Hippocampal formation (tissue), 2 donors: ENCODE results near the gene RFX7.

Experiments
- DNase-seq, 2 donors: peaks; one replicate each; lab custom pipeline; 2025; lab: John Stamatoyannopoulos, UW

RFX7 gene

GRCh38 chr15:56244038-56244810 is 545 bp upstream of the RFX7 start:
- DNase-seq = peak; percentile 59 to 65

- peak in 1 of 2 donors; percentile 53 for DNase-seq
Measured at GRCh38 chr15:56242576-56243162, 1.0 kb downstream of the RFX7 start.

GRCh38 chr15:56241374-56242105 is 2.1 kb downstream of the RFX7 start:
- no peak for DNase-seq

- no peak for DNase-seq
Measured at GRCh38 chr15:56240390-56240789, 3.3 kb downstream of the RFX7 start.

- no peak for DNase-seq
Measured at GRCh38 chr15:56236197-56236596, 7.5 kb downstream of the RFX7 start.

GRCh38 chr15:56234804-56235203 is 8.9 kb downstream of the RFX7 start:
- DNase-seq = no peak

- no peak for DNase-seq
Measured at GRCh38 chr15:56233549-56233948, 10.1 kb downstream of the RFX7 start.

- no peak for DNase-seq
Measured at GRCh38 chr15:56232058-56232457, 11.6 kb downstream of the RFX7 start.

GRCh38 chr15:56228854-56229253 is 14.8 kb downstream of the RFX7 start:
- DNase-seq = no peak

GRCh38 chr15:56228352-56228751 is 15.3 kb downstream of the RFX7 start:
- DNase-seq = no peak

GRCh38 chr15:56227780-56228179 is 15.9 kb downstream of the RFX7 start:
- DNase-seq = no peak

GRCh38 chr15:56227306-56227705 is 16.4 kb downstream of the RFX7 start:
- no peak for DNase-seq

GRCh38 chr15:56225520-56225919 is 18.2 kb downstream of the RFX7 start:
- no peak for DNase-seq

- no peak for DNase-seq
Measured at GRCh38 chr15:56222302-56222701, 21.4 kb downstream of the RFX7 start.

- DNase-seq = no peak
Measured at GRCh38 chr15:56217341-56217740, 26.3 kb downstream of the RFX7 start.

- DNase-seq = no peak
Measured at GRCh38 chr15:56215769-56216168, 27.9 kb downstream of the RFX7 start.

GRCh38 chr15:56211960-56212550 is 31.6 kb downstream of the RFX7 start:
- no peak for DNase-seq

GRCh38 chr15:56211064-56211463 is 32.6 kb downstream of the RFX7 start:
- DNase-seq = no peak

GRCh38 chr15:56208641-56209155 is 35.0 kb downstream of the RFX7 start:
- no peak for DNase-seq

GRCh38 chr15:56208185-56208584 is 35.5 kb downstream of the RFX7 start:
- DNase-seq = no peak

GRCh38 chr15:56207711-56208110 is 36.0 kb downstream of the RFX7 start:
- no peak for DNase-seq

- DNase-seq = no peak
Measured at GRCh38 chr15:56207092-56207491, 36.6 kb downstream of the RFX7 start.
